HG03565 (cell line): ENCODE measurements around the gene FRYL.

ENCODE experiments used
- ATAC-seq: cut with Tn5 transposase; IDR thresholded peaks from one replicate; pipeline ENCODE4 v1.9.1; 2021; ENCODE audit warnings: mild to moderate bottlenecking, moderate library complexity; ENCODE audit not compliant: unreplicated experiment

The FRYL gene

GRCh38 chr4:48633657-48634056 is 146.4 kb downstream of the FRYL start:
- ATAC-seq = no peak

- ATAC-seq = no peak
These were observed 150.6 kb downstream of the FRYL start for GRCh38 chr4:48629458-48629857.

DNA sequence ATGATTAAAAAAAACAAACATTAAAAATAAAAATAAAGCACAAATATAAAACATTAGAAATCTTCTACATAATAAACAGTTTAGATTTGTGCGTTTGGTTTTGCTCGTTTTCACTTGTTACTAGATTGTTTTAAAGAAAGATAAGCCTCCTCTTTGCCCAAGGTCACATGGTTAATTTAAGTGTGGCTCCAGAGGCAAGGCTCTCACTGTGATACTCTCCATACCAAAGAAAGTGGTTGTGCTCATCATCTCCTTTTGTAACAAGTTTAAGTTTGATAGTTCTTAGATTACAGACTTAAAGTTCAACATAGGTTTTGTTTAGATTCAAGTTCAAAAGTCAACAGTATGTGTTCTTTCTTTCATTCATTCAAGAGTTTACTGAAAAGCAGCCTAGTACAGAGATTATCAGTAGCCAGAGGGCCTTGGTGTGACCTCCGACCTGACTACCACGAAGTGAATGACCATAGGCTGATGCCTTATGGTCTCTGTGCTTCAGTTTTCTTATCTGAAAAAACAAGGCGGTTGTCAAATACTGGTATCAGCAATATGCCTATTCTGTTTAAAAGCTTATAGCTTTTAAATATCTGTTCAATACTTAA is 156.8 kb downstream of the FRYL start:
- ATAC-seq = no peak

DNA sequence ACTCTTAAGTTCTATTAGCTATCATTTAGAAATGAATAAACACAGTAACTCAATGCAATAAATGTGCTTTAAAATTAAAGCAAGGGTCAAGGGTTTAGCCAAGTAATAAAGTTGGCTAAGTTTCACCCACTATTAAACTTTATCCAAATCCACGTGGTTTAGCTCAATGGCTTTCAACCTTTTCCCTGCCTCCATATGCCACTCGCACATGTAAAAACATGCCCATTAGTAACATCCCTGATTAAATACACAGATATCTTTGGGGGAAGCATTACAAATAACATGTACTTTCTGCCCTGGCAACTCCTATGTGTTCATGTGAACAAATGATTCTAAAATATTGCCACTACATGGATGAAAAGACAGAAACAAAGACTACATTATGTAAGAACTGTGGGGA is 159.2 kb downstream of the FRYL start:
- ATAC-seq = no peak

GRCh38 chr4:48620093-48620492 is 160.0 kb downstream of the FRYL start:
- ATAC-seq = no peak

DNA sequence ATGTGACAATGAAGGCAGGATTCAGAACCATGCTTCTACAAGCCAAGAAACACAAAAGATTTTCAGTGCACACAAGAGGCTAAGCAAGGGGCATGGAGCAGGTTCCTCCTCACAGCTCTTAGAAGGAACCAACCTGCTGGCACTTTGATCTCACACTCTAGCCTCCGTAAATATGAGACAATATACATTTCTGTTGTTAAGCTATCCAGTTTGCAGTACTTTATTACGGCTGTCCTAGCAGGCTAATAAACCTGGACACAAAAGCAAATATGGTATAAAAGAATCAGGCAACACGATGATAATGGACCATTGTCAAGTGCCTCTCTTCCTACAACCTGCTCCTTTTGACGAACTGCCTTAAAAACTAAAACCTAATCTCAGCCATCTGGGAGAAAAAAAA is 175.6 kb downstream of the FRYL start:
- no peak for ATAC-seq

DNA sequence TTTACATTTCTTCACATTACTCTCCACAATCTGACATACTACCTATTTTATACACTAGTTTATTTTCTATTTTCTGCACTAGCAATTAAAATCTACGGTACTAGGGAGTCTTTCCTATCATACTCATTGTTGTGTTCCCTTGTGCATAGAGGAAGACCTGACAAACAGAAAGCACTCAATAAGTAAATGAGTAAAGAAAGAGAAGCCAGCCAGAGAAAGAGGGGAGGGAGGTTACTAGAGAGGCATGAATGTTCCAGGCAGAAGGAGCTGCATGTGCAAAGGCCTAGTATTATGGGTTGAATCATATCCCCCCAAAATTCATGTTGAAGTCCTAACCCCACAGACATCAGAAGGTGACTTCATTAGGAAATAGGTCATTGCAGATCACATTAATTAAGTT is 176.0 kb downstream of the FRYL start:
- no peak for ATAC-seq

GRCh38 chr4:48603366-48604003 is 176.6 kb downstream of the FRYL start:
- no peak for ATAC-seq

DNA sequence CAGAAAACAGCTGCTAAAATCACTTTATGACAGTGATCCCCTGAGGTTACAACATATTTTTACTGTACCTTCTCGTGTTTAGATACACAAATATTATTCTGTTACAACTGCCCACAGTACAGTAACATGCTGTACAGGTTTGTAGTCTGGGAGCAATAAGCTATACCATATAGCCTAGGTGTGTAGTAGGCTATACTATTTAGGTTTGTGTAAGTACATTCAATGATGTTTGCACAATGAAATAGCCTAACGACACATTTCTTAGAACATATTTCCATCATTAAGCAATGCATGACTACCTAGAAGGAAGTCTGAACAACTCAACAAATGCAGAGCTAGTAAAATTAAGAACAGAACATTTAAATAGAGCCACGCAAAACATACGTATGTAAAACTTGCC is 177.3 kb downstream of the FRYL start:
- ATAC-seq = no peak

GRCh38 chr4:48602222-48602621 is 177.9 kb downstream of the FRYL start:
- no peak for ATAC-seq

DNA sequence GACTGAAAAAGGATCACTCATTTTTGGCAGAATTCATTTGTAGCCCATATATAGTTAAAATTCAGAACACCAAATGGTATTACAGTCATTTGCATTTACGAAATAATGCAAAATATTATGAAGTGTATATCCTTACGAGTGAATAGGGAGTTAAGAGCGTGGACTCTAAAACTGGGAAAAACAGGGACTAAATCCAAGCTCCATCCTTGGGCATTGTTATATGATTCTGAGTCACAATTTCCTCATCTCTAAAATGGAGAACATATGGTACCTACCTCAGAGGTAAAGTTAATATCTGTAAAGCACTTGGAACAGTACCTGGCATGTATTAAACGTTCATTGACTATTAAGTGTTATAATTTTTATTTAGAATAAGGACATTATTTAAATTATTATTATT is 183.7 kb downstream of the FRYL start:
- no peak for ATAC-seq

DNA sequence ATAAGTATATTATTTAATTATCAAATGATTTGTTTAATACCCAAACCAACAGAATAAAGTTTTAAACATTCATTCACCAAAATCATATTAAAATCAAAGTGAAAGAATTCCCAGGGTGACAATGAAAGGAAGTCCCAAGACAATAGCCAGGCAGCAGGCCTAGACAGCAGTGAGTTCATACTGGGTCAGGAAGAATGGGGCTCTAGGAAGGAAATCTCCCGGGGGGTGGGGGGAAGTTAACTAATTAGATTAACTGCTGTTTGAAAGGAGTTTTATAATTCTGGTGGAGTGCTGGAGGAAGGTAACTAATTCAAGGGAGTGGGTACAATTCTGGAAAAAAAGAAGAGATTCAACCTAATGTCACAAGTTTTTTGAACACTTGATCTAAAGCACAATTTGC is 185.9 kb downstream of the FRYL start:
- no peak for ATAC-seq

- no peak for ATAC-seq
These were observed 188.7 kb downstream of the FRYL start for GRCh38 chr4:48591372-48591771.

DNA sequence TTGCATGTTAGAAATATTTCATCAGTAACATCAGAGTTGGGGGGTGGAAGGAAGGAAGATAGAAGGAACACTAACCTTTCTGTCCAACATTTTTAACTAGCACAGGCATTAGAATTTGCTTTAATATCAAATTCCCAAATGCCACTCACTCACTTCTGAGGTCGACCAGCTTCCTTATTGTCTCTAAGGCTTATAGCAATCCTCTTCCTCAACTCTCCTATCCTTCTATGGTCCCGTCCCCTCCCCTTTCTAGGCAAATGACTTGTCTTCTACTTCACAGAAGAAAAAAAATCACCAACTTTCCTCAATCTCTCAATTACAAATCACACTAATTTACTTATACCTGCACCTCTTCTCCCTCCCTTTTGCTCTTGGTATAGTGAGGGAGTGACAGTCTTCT is 189.2 kb downstream of the FRYL start:
- no peak for ATAC-seq

GRCh38 chr4:48589098-48589445 is 191.0 kb downstream of the FRYL start:
- no peak for ATAC-seq

DNA sequence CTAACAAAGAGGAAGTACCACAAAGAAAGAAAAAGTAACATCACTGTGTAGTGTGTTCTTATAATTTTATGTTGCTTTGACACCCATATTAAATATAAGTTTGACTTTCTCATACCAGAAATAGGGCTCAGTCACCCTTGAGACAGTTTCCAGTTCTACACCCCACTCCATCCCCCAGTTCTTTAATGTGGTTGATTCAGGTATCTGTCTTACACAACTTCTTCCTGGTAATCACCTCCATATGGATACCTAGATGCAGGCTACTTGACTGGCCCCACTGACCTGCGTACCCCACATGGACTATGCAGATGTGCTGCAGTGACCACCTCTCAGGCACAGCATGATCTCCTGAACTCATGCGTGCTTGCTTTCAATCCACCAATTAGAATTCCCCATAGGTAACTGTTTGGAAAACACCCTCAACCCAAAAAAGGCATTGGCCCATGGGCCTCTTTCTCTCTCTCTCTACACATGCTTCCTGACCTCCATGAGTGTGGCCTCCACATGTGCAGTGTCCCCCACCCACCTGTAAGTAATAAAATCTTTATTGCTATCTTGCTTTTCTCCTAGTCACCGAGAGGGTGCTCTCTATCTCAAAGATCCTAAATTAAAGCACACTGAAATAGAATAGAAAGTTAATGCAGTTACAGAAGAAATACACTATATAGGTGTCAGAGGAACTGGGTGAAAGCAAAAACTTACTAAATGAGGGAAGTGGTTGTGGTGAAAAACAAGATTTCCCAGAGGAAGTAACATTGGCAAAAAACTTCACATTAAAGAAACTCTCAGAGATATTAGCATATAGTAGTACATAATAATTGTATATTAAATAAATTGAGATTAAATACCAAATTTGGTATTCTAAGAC is 191.6 kb downstream of the FRYL start:
- ATAC-seq = no peak

- no peak for ATAC-seq
These were observed 194.7 kb downstream of the FRYL start for GRCh38 chr4:48585401-48585800.

GRCh38 chr4:48578132-48578968 is 201.7 kb downstream of the FRYL start:
- no peak for ATAC-seq

- no peak for ATAC-seq
These were observed 204.1 kb downstream of the FRYL start for GRCh38 chr4:48575964-48576363.

DNA sequence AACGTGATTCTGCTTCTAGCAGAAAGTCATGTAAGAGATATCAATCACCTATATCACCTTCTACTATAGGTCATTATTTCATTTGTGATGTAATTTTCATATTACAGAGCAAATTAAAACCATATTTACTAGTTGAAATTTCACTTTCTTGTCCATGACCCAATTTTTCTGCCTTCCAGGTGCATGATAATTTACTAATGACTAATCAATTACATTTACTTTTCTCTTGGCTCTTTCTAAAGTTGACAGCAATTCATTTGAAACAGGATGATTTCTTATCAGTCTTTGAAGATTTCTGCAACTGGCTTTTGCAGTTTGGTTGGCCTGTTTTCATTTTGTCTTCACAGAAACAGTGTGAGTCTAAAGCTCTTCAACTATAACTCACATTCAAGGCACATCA is 208.6 kb downstream of the FRYL start:
- no peak for ATAC-seq

GRCh38 chr4:48570646-48571220 is 209.3 kb downstream of the FRYL start:
- ATAC-seq = no peak
